ENCODE measurements around the gene ST7.

The ST7 gene

GRCh38 chr7:116920359-116920758 is 32.9 kb upstream of the ST7 start:
- no peak for TF ChIP-seq CTCF (IDR thresholded peaks at IDR 0.05; ENCODE audit: low read depth, low read length)
- H3K4me3 ChIP-seq (ENCODE audit: low read depth, low read length), result no peak overlapping the region

DNA sequence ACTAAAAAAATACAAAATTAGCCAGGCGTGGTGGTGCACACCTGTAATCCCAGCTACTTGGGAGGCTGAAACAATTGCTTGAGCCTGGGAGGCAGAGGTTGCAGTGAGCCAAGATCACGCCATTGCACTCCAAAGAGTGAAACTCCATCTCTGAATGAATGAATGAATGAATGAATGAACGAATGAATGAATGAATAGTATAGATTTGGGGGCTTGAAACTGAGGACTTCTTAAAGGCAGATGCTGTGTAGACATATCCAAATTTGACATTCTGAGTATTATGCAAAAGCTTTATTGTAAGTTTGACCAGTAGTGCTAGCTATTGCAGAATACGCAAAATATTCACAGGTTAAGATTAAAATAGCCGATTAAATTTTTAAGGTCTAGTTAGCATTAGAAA is 30.8 kb upstream of the ST7 start:
- TF ChIP-seq CTCF (IDR thresholded peaks at IDR 0.05; ENCODE audit: low read depth, low read length), result no peak
- no peak overlapping the region for H3K4me3 ChIP-seq (ENCODE audit: low read depth, low read length)

DNA sequence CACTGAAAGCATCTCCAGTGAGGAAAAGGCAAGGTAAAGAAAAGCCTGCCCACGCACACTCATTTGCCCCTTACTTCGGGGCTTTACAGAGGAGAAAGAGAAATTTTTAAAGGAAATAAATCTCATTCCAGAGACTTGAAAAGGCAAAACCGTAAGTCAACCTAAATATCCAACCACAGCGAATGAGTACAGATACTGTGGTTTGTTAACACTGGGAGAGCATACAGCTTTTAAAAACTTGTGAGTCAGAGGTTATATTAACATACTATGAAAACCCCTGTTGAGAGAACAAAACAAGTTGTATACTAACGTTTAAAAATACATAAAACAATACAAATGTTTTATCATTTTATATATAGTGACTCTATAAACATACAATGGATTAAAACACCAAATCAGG is 28.6 kb upstream of the ST7 start:
- H3K4me3 ChIP-seq (ENCODE audit: low read depth, low read length), result no peak overlapping the region
- no peak for TF ChIP-seq CTCF (IDR thresholded peaks at IDR 0.05; ENCODE audit: low read depth, low read length)

GRCh38 chr7:116929021-116929420 is 24.3 kb upstream of the ST7 start:
- TF ChIP-seq CTCF (IDR thresholded peaks at IDR 0.05; ENCODE audit: low read depth, low read length), result no peak
- H3K4me3 ChIP-seq (ENCODE audit: low read depth, low read length), result no peak overlapping the region

- TF ChIP-seq CTCF (IDR thresholded peaks at IDR 0.05; ENCODE audit: low read depth, low read length), result peak; percentile 70
- H3K4me3 ChIP-seq (ENCODE audit: low read depth, low read length), result no peak overlapping the region
These were observed 23.1 kb upstream of the ST7 start for GRCh38 chr7:116929914-116930913.

DNA sequence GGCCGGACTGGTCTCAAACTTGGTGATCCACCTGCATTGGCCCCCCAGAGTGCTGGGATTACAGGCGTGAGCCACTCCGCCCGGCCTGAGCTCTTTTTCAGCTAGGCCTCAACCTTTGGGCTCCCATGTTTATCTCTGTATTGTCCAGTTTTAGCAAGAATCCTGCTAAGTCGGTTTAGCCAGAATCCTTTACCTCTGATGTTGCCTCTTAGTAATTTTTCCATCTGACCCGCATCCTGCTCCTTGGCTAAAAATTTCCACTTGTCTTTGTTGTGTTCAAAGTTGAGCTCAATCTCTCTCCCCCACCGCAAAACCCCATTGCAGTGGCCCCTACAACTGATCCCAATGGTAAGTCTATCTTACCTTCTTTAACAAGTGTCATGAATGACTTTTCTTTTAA is 20.7 kb upstream of the ST7 start:
- H3K4me3 ChIP-seq (ENCODE audit: low read depth, low read length), result no peak overlapping the region
- no peak for TF ChIP-seq CTCF (IDR thresholded peaks at IDR 0.05; ENCODE audit: low read depth, low read length)

DNA sequence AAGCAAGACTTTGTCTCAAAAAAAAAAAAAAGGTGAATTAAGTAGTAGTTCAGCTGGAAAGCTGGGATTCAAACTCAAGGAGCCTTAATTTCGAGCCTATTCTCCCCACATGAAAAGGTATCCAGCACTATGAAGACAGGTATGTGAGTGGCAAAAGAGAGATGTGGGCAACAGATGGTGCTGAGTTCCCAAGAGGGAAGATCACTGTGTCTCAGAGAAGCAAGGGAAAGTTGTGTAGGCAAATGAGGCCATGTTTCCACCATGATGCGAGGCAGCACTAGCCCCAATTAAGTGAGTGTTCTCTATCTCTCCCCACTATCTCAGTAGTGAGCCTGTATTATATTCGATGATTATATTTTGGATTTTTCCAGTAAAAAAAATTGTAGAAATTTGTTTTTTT is 19.8 kb upstream of the ST7 start:
- no peak overlapping the region for H3K4me3 ChIP-seq (ENCODE audit: low read depth, low read length)
- no peak for TF ChIP-seq CTCF (IDR thresholded peaks at IDR 0.05; ENCODE audit: low read depth, low read length)
